GM12801 (cell line): ENCODE measurements around the gene AGAP1.

Source experiments
- CTCF ChIP-seq: IDR thresholded peaks from one replicate; pipeline ENCODE4 v1.5.1; 2011; ENCODE audit warnings: control low read depth; ENCODE audit not compliant: insufficient read length; ENCODE audit errors: extremely low read depth

The AGAP1 gene

GRCh38 chr2:236173729-236174607 is 680.1 kb downstream of the AGAP1 start:
- TF ChIP-seq CTCF = no peak

- no peak for TF ChIP-seq CTCF
Measured at GRCh38 chr2:236175548-236176150, 681.8 kb downstream of the AGAP1 start.

- TF ChIP-seq CTCF = no peak
Measured at GRCh38 chr2:236176417-236176816, 682.6 kb downstream of the AGAP1 start.

- TF ChIP-seq CTCF = no peak
Measured at GRCh38 chr2:236176951-236177350, 683.1 kb downstream of the AGAP1 start.

- no peak for TF ChIP-seq CTCF
Measured at GRCh38 chr2:236177604-236177966, 683.7 kb downstream of the AGAP1 start.

- no peak for TF ChIP-seq CTCF
Measured at GRCh38 chr2:236177967-236178889, 684.4 kb downstream of the AGAP1 start.

- TF ChIP-seq CTCF = no peak
Measured at GRCh38 chr2:236178890-236179235, 685.0 kb downstream of the AGAP1 start.
